A549 (cell line): Measurements from ENCODE around the gene TMEM108. TPM values are rescaled to one million over a fixed set of nuclear protein-coding genes. Genes with fewer than 3 reads are reported as not detected.

Experiments used
- ATAC-seq, 2 experiments: fragments of 200-7000 bp in 1 of 2; fragments of >200 bp in 1 of 2; cut with Nextera tagmentation in 1 of 2; cut with Tn5 transposase in 1 of 2; 3 replicates each; pipeline versions ENCODE4 v1.8.0 to v1.9.1; 2018 to 2020; ENCODE audit warnings: mild to moderate bottlenecking in 1 of 2, moderate library complexity in 1 of 2
- CTCF ChIA-PET: fragments of 300-600 bp; sonication (Branson Sonifier 250); formaldehyde crosslinking; extraction: SDS; loops from one replicate; lab custom pipeline; 2021; ENCODE audit warnings: antibody characterized with exemption, inconsistent platforms; lab: Yijun Ruan, JAX
- POLR2A ChIA-PET: fragments of 350-600 bp; formaldehyde crosslinking; extraction: SDS; loops from one replicate; lab custom pipeline; 2021; ENCODE audit warnings: antibody characterized with exemption, inconsistent platforms; lab: Yijun Ruan, JAX
- DNase-seq, 2 experiments: peaks; one replicate each; pipeline versions ENCODE4 v3.0.0 to v3.0.0-alpha.2; 2011 to 2016; ENCODE audit warnings: low read depth in 1 of 2, low spot score in 1 of 2
- FAIRE-seq: peaks from 2 replicates; lab custom pipeline; 2011; peaks lifted over from hg19 to GRCh38; lab: Jason Lieb, UNC
- H3K27ac ChIP-seq, 2 experiments: fragments of >200 bp; sonication (Bioruptor Twin); formaldehyde crosslinking; 3 replicates each; pipeline ENCODE4 v1.5.1; 2016 to 2017
- H3K4me1 ChIP-seq: fragments of >200 bp; sonication (Bioruptor Twin); formaldehyde crosslinking; 3 replicates; pipeline ENCODE4 v1.6.1; 2016
- H3K4me2 ChIP-seq: fragments of >200 bp; sonication (Bioruptor Twin); formaldehyde crosslinking; 3 replicates; pipeline ENCODE4 v1.6.1; 2016
- H3K4me3 ChIP-seq: fragments of >200 bp; sonication (Bioruptor Twin); formaldehyde crosslinking; 3 replicates; pipeline ENCODE4 v1.5.1; 2016
- H3K9me3 ChIP-seq: fragments of >200 bp; sonication (Bioruptor Twin); formaldehyde crosslinking; 3 replicates; pipeline ENCODE4 v1.6.1; 2016
- ATOH8 ChIP-seq: fragments of 250-450 bp; sonication (Bioruptor Pico); IDR thresholded peaks from 2 replicates; pipeline ENCODE4 v1.5.0; 2020; ENCODE audit warnings: low read depth, mild to moderate bottlenecking, moderate library complexity
- BCL3 ChIP-seq: fragments of >200 bp; sonication (Bioruptor Twin); formaldehyde crosslinking; IDR thresholded peaks from 3 replicates; pipeline ENCODE4 v1.6.1; 2016
- BHLHE40 ChIP-seq: IDR thresholded peaks from 2 replicates; pipeline ENCODE4 v1.6.1; 2012; ENCODE audit warnings: low read depth, low read length, inconsistent platforms
- ELK1 ChIP-seq: fragments of 150-350 bp; IDR thresholded peaks from 2 replicates; pipeline ENCODE4 v1.6.1; 2014; ENCODE audit warnings: low read depth, mild to moderate bottlenecking, low read length
- EP300 ChIP-seq, 2 experiments: fragments of >200 bp; sonication (Bioruptor Twin); formaldehyde crosslinking; IDR thresholded peaks; 2 replicates in 1 of 2; 3 replicates in 1 of 2; pipeline ENCODE4 v1.6.1; 2016 to 2017
- ESRRA ChIP-seq: fragments of 150-350 bp; IDR thresholded peaks from 2 replicates; pipeline ENCODE4 v1.6.1; 2014; ENCODE audit warnings: mild to moderate bottlenecking, low read length, borderline replicate concordance
- FOSB ChIP-seq: fragments of 250-450 bp; sonication (Bioruptor Pico); IDR thresholded peaks from 2 replicates; pipeline ENCODE4 v1.5.0; 2020; ENCODE audit warnings: mild to moderate bottlenecking, moderate library complexity
- FOXS1 ChIP-seq: fragments of 250-450 bp; sonication (Bioruptor Pico); IDR thresholded peaks from 2 replicates; pipeline ENCODE4 v1.5.0; 2020; ENCODE audit warnings: mild to moderate bottlenecking, moderate library complexity
- GATA3 ChIP-seq: IDR thresholded peaks from 2 replicates; pipeline ENCODE4 v1.6.1; 2012; ENCODE audit warnings: borderline replicate concordance
- HOXB13 ChIP-seq: fragments of 250-450 bp; sonication (Bioruptor Pico); IDR thresholded peaks from 2 replicates; pipeline ENCODE4 v1.5.0; 2020; ENCODE audit warnings: low read depth, mild to moderate bottlenecking, moderate library complexity
- KDM1A ChIP-seq: fragments of 200-600 bp; sonication (generic); IDR thresholded peaks from 2 replicates; pipeline ENCODE4 v1.6.1; 2016; ENCODE audit warnings: low read depth, mild to moderate bottlenecking
- KDM5A ChIP-seq: fragments of 200-600 bp; sonication (generic); IDR thresholded peaks from 2 replicates; pipeline ENCODE4 v1.6.1; 2016; ENCODE audit warnings: antibody characterized with exemption, mild to moderate bottlenecking
- MAZ ChIP-seq: fragments of 150-350 bp; IDR thresholded peaks from 2 replicates; pipeline ENCODE4 v1.6.1; 2014; ENCODE audit warnings: antibody characterized with exemption, low read depth, low read length, borderline replicate concordance
- MYC ChIP-seq: IDR thresholded peaks from 2 replicates; pipeline ENCODE4 v1.6.1; 2012; ENCODE audit warnings: mild to moderate bottlenecking, inconsistent platforms, low read length, improper control_type of control experiment, borderline replicate concordance
- NR3C1 ChIP-seq: fragments of >200 bp; sonication (Bioruptor Twin); formaldehyde crosslinking; IDR thresholded peaks from 3 replicates; pipeline ENCODE4 v1.6.1; 2017
- RAD21 ChIP-seq, 2 experiments: fragments of >200 bp in 1 of 2; sonication (Bioruptor Twin) in 1 of 2; formaldehyde crosslinking in 1 of 2; IDR thresholded peaks in 1 of 2; conservative IDR thresholded peaks in 1 of 2; 2 replicates in 1 of 2; 3 replicates in 1 of 2; pipeline ENCODE4 v1.6.1; 2012 to 2018; ENCODE audit warnings: inconsistent platforms in 1 of 2
- RARB ChIP-seq: fragments of 250-450 bp; sonication (Bioruptor Pico); IDR thresholded peaks from 2 replicates; pipeline ENCODE4 v1.8.0; 2021; ENCODE audit warnings: mild to moderate bottlenecking, moderate library complexity
- RCOR1 ChIP-seq: fragments of 150-350 bp; IDR thresholded peaks from 2 replicates; pipeline ENCODE4 v1.6.1; 2014; ENCODE audit warnings: antibody characterized with exemption, low read length, low read depth
- TP53 ChIP-seq: fragments of 250-450 bp; sonication (Bioruptor Pico); IDR thresholded peaks from 2 replicates; pipeline ENCODE4 v1.5.0; 2021; ENCODE audit warnings: mild to moderate bottlenecking, moderate library complexity
- USF2 ChIP-seq: fragments of 450-650 bp; IDR thresholded peaks from 2 replicates; pipeline ENCODE4 v1.6.1; 2014; ENCODE audit warnings: antibody characterized with exemption
- ZNF302 ChIP-seq: fragments of 250-450 bp; sonication (Bioruptor Pico); IDR thresholded peaks from 2 replicates; pipeline ENCODE4 v1.9.0; 2021; ENCODE audit warnings: inconsistent platforms, mild to moderate bottlenecking, moderate library complexity
- ZSCAN20 ChIP-seq: fragments of 250-450 bp; sonication (Bioruptor Pico); IDR thresholded peaks from 2 replicates; pipeline ENCODE4 v1.8.0; 2022; ENCODE audit warnings: mild to moderate bottlenecking, moderate library complexity
- WGBS: methylation state at CpG from one replicate; pipeline ENCODE4 v1.1.6; 2017; ENCODE audit errors: missing lambda C conversion rate; 5-methylcytosine and 5-hydroxymethylcytosine counted together
- polyA plus RNA-seq, 4 experiments: library from polyadenylated mRNA; depleted of rRNA in 3 of 4; stranded (reverse); fragments of >200 nt; fragmentation: RNase III in 1 of 4; extraction: RNeasy Plus Mini Kit Qiagen cat#74134 plus additional on column Dnase treatment in 1 of 4; gene quantifications; 2 replicates in 3 of 4; 3 replicates in 1 of 4; pipeline ENCODE4 v1.2.3, GENCODE V29; 2011 to 2017

TMEM108 gene
- polyA plus RNA-seq, 2 of the 4 experiments (the other 2 are of a cell fraction): not detected

- no peak overlapping the region for H3K4me3 ChIP-seq
- WGBS: 10% methylated on average over 4 of the region's 4 CpGs
- no peak for ATAC-seq
- CTCF ChIA-PET: interaction anchor here (0.6 to 3.2 kb wide), 2 partner anchors 8 to 404 kb away, joined by 3 to 12 read pairs; no protein-coding TSS in a partner anchor
- DNase-seq: no peak
- TF ChIP-seq USF2 (no peak), ELK1 (no peak), FOXS1 (no peak), BCL3 (no peak), RARB (CRISPR knock-in tag) (no peak)
- TF ChIP-seq, all 56 proteins: peak for 0
- no peak for FAIRE-seq
- Histone ChIP-seq H3K4me2 (no peak overlapping the region), H3K27ac (no peak overlapping the region), H3K9me3 (no peaks in the 10 kb centered on the region), H3K4me1 (no peaks in the 10 kb centered on the region)
- POLR2A ChIA-PET: no interaction called here
Measured at GRCh38 chr3:133374708-133375402, 336.7 kb downstream of the TMEM108 start.

- no peak overlapping the region for H3K4me3 ChIP-seq
- ChIA-PET CTCF (interaction anchor here (1.9 to 2.1 kb wide), 2 partner anchors 334 to 644 kb away, joined by 6 to 9 read pairs; no protein-coding TSS in a partner anchor), POLR2A (no interaction called here)
- H3K4me1 ChIP-seq: no peaks in the 10 kb centered on the region
- DNase-seq: no peak
- no peak for ATAC-seq
- H3K9me3 ChIP-seq: no peaks in the 10 kb centered on the region
- H3K27ac ChIP-seq: no peak overlapping the region
- no peak for FAIRE-seq
- TF ChIP-seq TP53 (no peak), USF2 (no peak), NR3C1 (no peak), MAZ (no peak), MYC (no peak), BHLHE40 (no peak), ZNF302 (CRISPR knock-in tag) (no peak), GATA3 (no peak), KDM5A (no peak), EP300 (IDR thresholded peaks at IDR 0.05) (no peak), RAD21 (conservative IDR thresholded peaks at IDR 0.05 in 1 of 2, IDR thresholded peaks at IDR 0.05 in 1 of 2) (no peak), ELK1 (no peak), ZSCAN20 (CRISPR knock-in tag) (no peak), ESRRA (no peak)
- no peak overlapping the region for H3K4me2 ChIP-seq
Measured at GRCh38 chr3:133375403-133375745, 337.2 kb downstream of the TMEM108 start.

GRCh38 chr3:133376810-133377209 lies 338.6 kb downstream of the TMEM108 start:
- Histone ChIP-seq H3K4me3 (no peak overlapping the region), H3K4me2 (no peak overlapping the region), H3K4me1 (no peaks in the 10 kb centered on the region), H3K27ac (no peak overlapping the region), H3K9me3 (no peaks in the 10 kb centered on the region)
- ATAC-seq (no peak), DNase-seq (peak in 1 of 2 experiments; percentile 6), FAIRE-seq (no peak)
- WGBS: 17% methylated on average over 6 of the region's 6 CpGs
- TF ChIP-seq RCOR1 (no peak), FOSB (CRISPR knock-in tag) (no peak), KDM1A (no peak), ATOH8 (CRISPR knock-in tag) (no peak), TP53 (no peak), HOXB13 (CRISPR knock-in tag) (no peak), USF2 (no peak)
- ChIA-PET POLR2A (no interaction called here), CTCF (interaction anchor here (1.0 to 2.1 kb wide), 5 partner anchors 9 to 646 kb away, joined by 3 to 9 read pairs (median 5); no protein-coding TSS in a partner anchor)
